ENCODE results near the gene DYSF. TPM values are rescaled to one million over a fixed set of nuclear protein-coding genes. Genes with fewer than 3 reads are reported as not detected.

The DYSF gene
- total RNA-seq, 4 donors from 2014 or later = 4.2 to 26.6 (median 16.2) TPM

- TF ChIP-seq CTCF (IDR thresholded peaks at IDR 0.05; ENCODE audit: low read depth) = no peak
Measured at GRCh38 chr2:71613953-71614925, 160.9 kb downstream of the DYSF start.

- TF ChIP-seq CTCF (IDR thresholded peaks at IDR 0.05; ENCODE audit: low read depth) = no peak
Measured at GRCh38 chr2:71614976-71615766, 161.8 kb downstream of the DYSF start.

DNA sequence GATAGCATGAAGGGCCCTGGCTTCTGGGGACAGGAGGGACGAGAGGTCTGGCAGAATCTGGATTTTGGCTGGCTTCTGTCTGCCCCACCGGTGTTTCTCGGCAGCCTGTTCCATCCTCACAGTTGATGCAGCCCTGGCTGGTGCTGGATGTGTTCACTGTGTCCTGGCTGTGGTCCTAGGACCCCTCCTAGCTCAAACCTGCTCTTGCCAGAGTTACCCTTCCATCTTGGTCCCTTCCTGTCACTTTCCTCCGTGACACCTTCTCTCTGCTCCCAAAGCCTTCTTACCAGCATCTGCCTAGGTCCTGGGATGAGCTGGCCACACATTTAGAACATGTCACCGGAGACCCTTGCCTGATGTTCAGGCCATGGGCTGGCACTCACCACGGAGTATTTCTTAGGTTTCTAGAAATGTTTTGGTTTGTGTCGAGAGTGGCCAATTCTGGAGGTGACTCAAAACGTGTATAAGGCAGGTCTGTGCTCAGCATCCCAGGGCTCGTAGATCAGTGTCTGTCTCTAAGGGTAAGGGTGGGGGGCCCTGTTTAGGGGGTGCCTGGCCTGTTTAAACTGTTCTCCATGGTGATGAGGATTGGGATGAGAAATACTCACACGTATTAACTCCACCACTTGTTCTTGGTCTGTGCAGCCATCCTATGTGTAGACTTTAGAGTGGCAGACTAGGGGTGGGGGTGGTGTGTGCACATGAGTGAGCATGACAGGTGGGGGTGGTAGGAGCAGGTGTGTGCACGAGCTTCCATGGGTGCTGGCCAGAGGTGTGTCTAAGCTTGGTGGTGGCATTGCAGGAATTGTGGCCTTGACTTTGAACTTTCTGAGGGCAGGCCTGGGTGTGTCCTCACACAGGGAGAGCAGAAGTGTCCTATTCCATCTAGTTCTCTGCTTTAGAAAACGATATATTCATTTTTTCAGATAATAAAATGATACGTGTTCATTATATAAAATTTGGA lies 162.7 kb downstream of the DYSF start:
- TF ChIP-seq CTCF (IDR thresholded peaks at IDR 0.05; ENCODE audit: low read depth) = no peak

DNA sequence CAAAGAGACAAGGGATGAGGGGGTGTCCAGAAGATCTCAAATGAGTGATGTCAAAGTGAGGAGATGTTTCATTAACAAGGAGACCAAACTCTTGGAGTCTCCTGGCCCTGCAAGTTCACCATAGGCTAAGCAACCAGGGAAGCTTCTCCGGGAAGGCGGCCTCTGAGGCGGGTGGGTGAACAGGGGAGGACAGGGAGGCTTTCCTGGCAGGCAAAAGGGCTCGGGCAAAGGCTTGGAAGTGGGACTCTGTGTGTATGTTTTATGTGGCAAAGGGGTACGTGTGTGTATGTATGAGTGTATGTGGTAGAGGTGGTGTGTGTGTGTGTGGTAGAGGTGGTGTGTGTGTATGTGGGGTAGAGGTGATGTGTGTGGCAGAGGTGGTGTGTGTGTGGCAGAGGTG lies 163.9 kb downstream of the DYSF start:
- TF ChIP-seq CTCF (IDR thresholded peaks at IDR 0.05; ENCODE audit: low read depth) = no peak

DNA sequence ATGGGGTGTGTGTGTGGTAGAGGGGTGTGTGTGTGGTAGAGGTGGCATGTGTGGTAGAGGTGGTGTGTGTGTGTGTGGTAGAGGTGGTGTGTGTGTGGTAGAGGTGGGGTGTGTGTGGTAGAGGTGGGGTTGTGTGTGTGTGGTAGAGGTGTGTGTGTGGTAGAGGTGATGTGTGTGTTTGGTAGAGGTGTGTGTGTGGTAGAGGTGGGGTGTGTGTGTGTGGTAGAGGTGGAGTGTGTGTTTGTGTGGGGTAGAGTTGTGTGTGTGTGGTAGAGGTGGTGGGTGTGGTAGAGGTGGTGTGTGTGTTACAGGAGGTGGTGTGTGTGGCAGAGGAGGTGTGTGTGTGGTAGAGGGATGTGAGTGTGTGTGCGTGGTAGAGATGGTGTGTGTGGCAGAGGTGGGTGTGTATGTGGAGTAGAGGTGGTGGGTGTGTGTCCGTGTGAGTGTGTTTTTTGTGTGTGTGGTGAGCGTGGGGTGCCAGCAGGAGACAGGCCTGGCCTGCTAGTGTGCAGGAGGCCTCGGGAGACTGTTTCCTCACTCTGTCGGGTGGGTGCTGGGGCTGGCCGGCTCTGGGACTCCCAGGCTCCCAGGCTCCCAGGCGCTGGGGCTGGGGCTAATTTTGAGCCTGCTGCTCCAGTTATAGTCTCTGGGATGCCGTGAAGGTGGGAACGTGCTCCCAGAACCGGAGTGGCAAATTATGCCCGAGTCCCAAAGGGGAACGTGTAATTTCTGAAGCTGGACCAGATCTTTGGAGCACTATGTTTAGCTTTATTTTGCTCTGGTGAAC lies 165.2 kb downstream of the DYSF start:
- TF ChIP-seq CTCF (IDR thresholded peaks at IDR 0.05; ENCODE audit: low read depth) = no peak

DNA sequence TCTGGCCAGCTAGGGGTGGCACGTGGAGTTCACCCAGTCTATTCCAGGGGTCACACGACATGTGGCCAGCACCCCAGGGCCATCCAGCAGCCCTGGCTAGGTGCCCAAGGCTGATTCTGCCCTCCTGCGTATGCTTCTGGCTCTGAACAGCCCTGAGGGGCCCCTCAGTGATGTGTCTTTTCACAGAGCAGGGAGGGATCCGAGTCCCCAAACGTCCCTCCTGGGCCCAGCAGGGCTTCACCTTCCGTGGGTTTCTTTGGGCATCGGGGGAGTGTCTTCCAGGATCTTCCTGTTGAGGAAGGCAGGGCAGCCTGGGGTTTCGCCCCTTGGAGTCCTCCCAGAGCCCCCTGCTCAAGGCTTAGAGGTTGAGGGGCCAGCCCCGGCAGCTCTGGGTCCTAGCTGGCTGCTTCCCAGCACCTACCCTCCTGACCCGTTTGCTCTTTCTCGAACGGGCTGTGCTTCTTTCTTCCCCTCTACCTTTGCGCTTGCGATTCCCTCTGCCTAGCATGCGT lies 165.9 kb downstream of the DYSF start:
- no peak for TF ChIP-seq CTCF (IDR thresholded peaks at IDR 0.05; ENCODE audit: low read depth)

All from subcutaneous adipose tissue (tissue), 4 donors.